HepG2 (cell line): ENCODE measurements around the gene PLEKHN1. TPM values are rescaled to one million over a fixed set of nuclear protein-coding genes. Genes with fewer than 3 reads are reported as not detected.
A peak's percentile ranks its signal among the peaks of the same experiment; 100 is the strongest.

ENCODE experiments used
- CTCF ChIP-seq: sonication (generic); formaldehyde crosslinking; IDR thresholded peaks from 2 replicates; pipeline ENCODE4 v1.5.0; 2020; ENCODE audit warnings: mild to moderate bottlenecking, missing genetic modification reagents, moderate library complexity
- DRAP1 ChIP-seq: IDR thresholded peaks from 2 replicates; pipeline ENCODE4 v1.6.1; 2016; ENCODE audit warnings: missing genetic modification reagents, missing compliant biosample characterization
- FOXA3 ChIP-seq: IDR thresholded peaks from 2 replicates; pipeline ENCODE4 v1.6.1; 2016; ENCODE audit warnings: missing genetic modification reagents, missing compliant biosample characterization
- FOXK2 ChIP-seq: fragments of 450-650 bp; IDR thresholded peaks from 2 replicates; pipeline ENCODE4 v1.6.1; 2016
- KIAA2018 ChIP-seq: sonication (generic); formaldehyde crosslinking; IDR thresholded peaks from 2 replicates; pipeline ENCODE4 v1.5.0; 2020; ENCODE audit warnings: mild to moderate bottlenecking, missing genetic modification reagents, borderline replicate concordance
- MXD1 ChIP-seq: sonication (generic); formaldehyde crosslinking; IDR thresholded peaks from 2 replicates; pipeline ENCODE4 v1.4.0; 2020; ENCODE audit warnings: mild to moderate bottlenecking, missing genetic modification reagents
- NR3C1 ChIP-seq: sonication (generic); formaldehyde crosslinking; IDR thresholded peaks from 2 replicates; pipeline ENCODE4 v1.4.0; 2020; ENCODE audit warnings: missing genetic modification reagents
- ONECUT2 ChIP-seq: sonication (generic); formaldehyde crosslinking; IDR thresholded peaks from 2 replicates; pipeline ENCODE4 v1.4.0; 2020; ENCODE audit warnings: missing genetic modification reagents
- PATZ1 ChIP-seq: sonication (generic); formaldehyde crosslinking; IDR thresholded peaks from 2 replicates; pipeline ENCODE4 v1.4.0; 2020; ENCODE audit warnings: missing genetic modification reagents
- PCBP1 ChIP-seq: fragments of 200-400 bp; formaldehyde crosslinking; IDR thresholded peaks from 2 replicates; pipeline ENCODE4 v1.6.1; 2017; ENCODE audit warnings: mild to moderate bottlenecking, low read depth, low read length, borderline replicate concordance
- polyA plus RNA-seq, 8 experiments: library from polyadenylated mRNA; depleted of rRNA in 3 of 8; stranded (reverse) in 7 of 8; unstranded in 1 of 8; fragments of >200 nt; fragmentation: Illumina TruSeq in 4 of 8; extraction: Trizol in 4 of 8; gene quantifications; 2 replicates each; pipeline versions ENCODE4 v1.2.1 to v1.2.3, GENCODE V29; 2011 to 2016; ENCODE audit warnings: low read depth in 4 of 8, missing spikeins in 1 of 8, mixed read lengths in 1 of 8; ENCODE audit not compliant: insufficient read depth in 1 of 8
- total RNA-seq, 5 experiments: library from RNA; depleted of rRNA; stranded (reverse); fragments of >200 nt; fragmentation: Illumina TruSeq; extraction: Trizol; gene quantifications; 2 replicates each; pipeline ENCODE4 v1.2.3, GENCODE V29; 2016; ENCODE audit warnings: low read depth in 1 of 5

The PLEKHN1 gene
- total and polyA plus RNA-seq, 2 of the 13 experiments (the other 11 are each of a cell fraction or from before 2014, with no cell fraction given), result 0.42 to 0.58 TPM

- TF ChIP-seq PATZ1, result peak; percentile 16; the same call in 1 of the 2 replicates
- no peak for TF ChIP-seq PCBP1
- TF ChIP-seq FOXK2, result no peak
- peak; percentile 37; the same call in 1 of the 2 replicates for TF ChIP-seq DRAP1 (CRISPR knock-in tag)
- no peak for TF ChIP-seq NR3C1 (CRISPR knock-in tag)
- TF ChIP-seq ONECUT2 (CRISPR knock-in tag), result peak; percentile 36
- TF ChIP-seq MXD1 (CRISPR knock-in tag), result peak; percentile 79
- TF ChIP-seq FOXA3 (CRISPR knock-in tag), result peak; percentile 46; the same call in 1 of the 2 replicates
- no peak for TF ChIP-seq KIAA2018 (CRISPR knock-in tag)
- no peak; the same call in 1 of the 2 replicates for TF ChIP-seq CTCF (CRISPR knock-in tag)
These were observed 34.2 kb downstream of the PLEKHN1 start (continued) for GRCh38 chr1:1000357-1001056.
